HepG2 (cell line): ENCODE measurements around the gene SLC27A3. TPM values are rescaled to one million over a fixed set of nuclear protein-coding genes. Genes with fewer than 3 reads are reported as not detected.

Source experiments
- ATAC-seq: fragments of 200-7000 bp; cut with Tn5 transposase; 3 replicates; pipeline ENCODE4 v1.9.1; 2020; ENCODE audit warnings: mild to moderate bottlenecking, moderate library complexity
- BruUV-seq: library from RNA; stranded (reverse); fragments of 400-500 nt; replicated peaks from 2 replicates; lab custom pipeline; 2021; lab: Mats Ljungman, UMichigan
- CTCF ChIA-PET: fragments of 300-600 bp; formaldehyde crosslinking; extraction: SDS; loops from one replicate; lab custom pipeline; 2021; ENCODE audit warnings: low total read pairs, inconsistent platforms, low intra/inter-chr PET ratio; lab: Yijun Ruan, JAX
- POLR2A ChIA-PET: fragments of 350-600 bp; sonication (Branson Sonifier 250); formaldehyde crosslinking; loops from one replicate; lab custom pipeline; 2020; ENCODE audit warnings: antibody characterized with exemption, inconsistent platforms; lab: Yijun Ruan, JAX
- DNase-seq: peaks from one replicate; pipeline ENCODE4 v3.0.0-alpha.2; 2015; ENCODE audit warnings: low spot score
- FAIRE-seq: peaks from 3 replicates; lab custom pipeline; 2011; peaks lifted over from hg19 to GRCh38; lab: Jason Lieb, UNC
- H2AFZ ChIP-seq: one replicate; pipeline ENCODE4 v1.6.1; 2011; ENCODE audit warnings: low read length, inconsistent platforms
- H3K27ac ChIP-seq: fragments of 300-600 bp; 3 replicates; pipeline ENCODE4 v1.8.0; 2011; ENCODE audit warnings: mixed run types, mild to moderate bottlenecking, mixed read lengths, low read length, inconsistent platforms; ENCODE audit not compliant: insufficient read depth; ENCODE audit errors: extremely low read length
- H3K27me3 ChIP-seq, 2 experiments: fragments of 200-600 bp in 1 of 2; 2 replicates in 1 of 2; 3 replicates in 1 of 2; pipeline versions ENCODE4 v1.6.0 to v1.8.0; 2011; ENCODE audit warnings: low read length in 2 of 2, mild to moderate bottlenecking in 2 of 2, moderate library complexity in 2 of 2, inconsistent platforms in 1 of 2; ENCODE audit not compliant: insufficient read depth in 2 of 2, control insufficient read depth in 1 of 2
- H3K36me3 ChIP-seq, 2 experiments: fragments of 200-600 bp in 1 of 2; replicated peaks in 1 of 2; 2 replicates in 1 of 2; 3 replicates in 1 of 2; pipeline versions ENCODE4 v1.5.1 to v1.8.0; 2011; ENCODE audit warnings: low read length in 2 of 2, inconsistent platforms in 1 of 2; ENCODE audit not compliant: insufficient read depth in 2 of 2, control insufficient read depth in 1 of 2
- H3K4me1 ChIP-seq: 2 replicates; pipeline ENCODE4 v1.5.1; 2012; ENCODE audit warnings: low read length, inconsistent platforms; ENCODE audit not compliant: insufficient read depth
- H3K4me2 ChIP-seq: 2 replicates; pipeline ENCODE4 v1.6.0; 2011; ENCODE audit warnings: low read depth, low read length, inconsistent platforms
- H3K4me3 ChIP-seq, 3 experiments: fragments of 200-600 bp in 1 of 3; sonication (generic), shearing (Covaris generic) in 1 of 3; replicated peaks in 1 of 3; 2 replicates each; pipeline ENCODE4 v1.5.1; 2011 to 2016; ENCODE audit warnings: low read length in 3 of 3, inconsistent platforms in 2 of 3, low read depth in 2 of 3, mild to moderate bottlenecking in 2 of 3, control low read depth in 1 of 3, mixed read lengths in 1 of 3; ENCODE audit not compliant: insufficient read depth in 1 of 3
- H3K79me2 ChIP-seq: one replicate; pipeline ENCODE4 v1.6.1; 2011; ENCODE audit warnings: low read length, inconsistent platforms; ENCODE audit not compliant: insufficient read depth
- H3K9ac ChIP-seq: 2 replicates; pipeline ENCODE4 v1.6.0; 2011; ENCODE audit warnings: mild to moderate bottlenecking, low read depth, low read length, inconsistent platforms; ENCODE audit not compliant: insufficient read depth
- H3K9me3 ChIP-seq: 2 replicates; pipeline ENCODE4 v1.5.1; 2012; ENCODE audit warnings: mild to moderate bottlenecking, low read length
- H4K20me1 ChIP-seq: 2 replicates; pipeline ENCODE4 v1.6.0; 2011; ENCODE audit warnings: inconsistent platforms, mild to moderate bottlenecking, low read length, moderate library complexity; ENCODE audit not compliant: insufficient read depth
- EHMT2 ChIP-seq: fragments of 200-600 bp; sonication (generic); IDR thresholded peaks from 2 replicates; pipeline ENCODE4 v1.7.0; 2017; ENCODE audit warnings: antibody characterized with exemption, low read depth, low read length, borderline replicate concordance
- GZF1 ChIP-seq: sonication (generic); formaldehyde crosslinking; IDR thresholded peaks from 2 replicates; pipeline ENCODE4 v1.5.1; 2020; ENCODE audit warnings: mild to moderate bottlenecking, missing genetic modification reagents
- HNRNPH1 ChIP-seq: fragments of 200-400 bp; formaldehyde crosslinking; optimal IDR thresholded peaks from 2 replicates; pipeline ENCODE3; 2017; ENCODE audit warnings: mild to moderate bottlenecking, low read depth, low read length
- MAFK ChIP-seq, 2 experiments: IDR thresholded peaks in 1 of 2; conservative IDR thresholded peaks in 1 of 2; 2 replicates each; pipeline ENCODE4 v1.6.1; 2011; ENCODE audit warnings: improper control_type of control experiment in 2 of 2, low read length in 2 of 2
- NAIF1 ChIP-seq: sonication (generic); formaldehyde crosslinking; IDR thresholded peaks from 2 replicates; pipeline ENCODE4 v1.5.0; 2020; ENCODE audit warnings: mild to moderate bottlenecking, missing genetic modification reagents, borderline replicate concordance
- PATZ1 ChIP-seq: sonication (generic); formaldehyde crosslinking; IDR thresholded peaks from 2 replicates; pipeline ENCODE4 v1.4.0; 2020; ENCODE audit warnings: missing genetic modification reagents
- RAD21 ChIP-seq: fragments of 450-650 bp; formaldehyde crosslinking; IDR thresholded peaks from 2 replicates; pipeline ENCODE4 v1.5.0; 2020; ENCODE audit warnings: mild to moderate bottlenecking
- RBFOX2 ChIP-seq: fragments of 200-400 bp; formaldehyde crosslinking; IDR thresholded peaks from 2 replicates; pipeline ENCODE4 v1.6.1; 2017; ENCODE audit warnings: low read depth, mild to moderate bottlenecking, low read length
- SALL1 ChIP-seq: sonication (generic); formaldehyde crosslinking; IDR thresholded peaks from 2 replicates; pipeline ENCODE4 v1.8.0; 2022; ENCODE audit warnings: mild to moderate bottlenecking, missing genetic modification reagents
- SP2 ChIP-seq: sonication (generic); formaldehyde crosslinking; IDR thresholded peaks from 2 replicates; pipeline ENCODE4 v1.5.1; 2020; ENCODE audit warnings: mild to moderate bottlenecking, missing genetic modification reagents
- ZNF563 ChIP-seq: sonication (generic); formaldehyde crosslinking; IDR thresholded peaks from 2 replicates; pipeline ENCODE4 v1.8.0; 2022; ENCODE audit warnings: mild to moderate bottlenecking, moderate library complexity, missing genetic modification reagents
- ZNF687 ChIP-seq: sonication (generic); formaldehyde crosslinking; IDR thresholded peaks from 2 replicates; pipeline ENCODE4 v1.5.1; 2020; ENCODE audit warnings: mild to moderate bottlenecking, missing genetic modification reagents, moderate library complexity
- WGBS: methylation state at CpG from one replicate; pipeline ENCODE4 v1.1.6; 2017; ENCODE audit warnings: low lambda C conversion rate; 5-methylcytosine and 5-hydroxymethylcytosine counted together
- in situ Hi-C: cut with HindIII; loops from 2 replicates; pipeline ENCODE4 v1.10.0; 2017; ENCODE audit warnings: low pct_unique_long_range_greater_than_20kb; ENCODE audit not compliant: extremely low pct_ligation_motif_present
- intact Hi-C: fragments of 100-400 bp; cut with micrococcal nuclease; formaldehyde crosslinking; loops from one replicate; pipeline ENCODE4 v1.10.0; 2022; ENCODE audit not compliant: unreplicated experiment
- polyA plus RNA-seq, 8 experiments: library from polyadenylated mRNA; depleted of rRNA in 3 of 8; stranded (reverse) in 7 of 8; unstranded in 1 of 8; fragments of >200 nt; fragmentation: Illumina TruSeq in 4 of 8; extraction: Trizol in 4 of 8; gene quantifications; 2 replicates each; pipeline versions ENCODE4 v1.2.1 to v1.2.3, GENCODE V29; 2011 to 2016; ENCODE audit warnings: low read depth in 4 of 8, missing spikeins in 1 of 8, mixed read lengths in 1 of 8; ENCODE audit not compliant: insufficient read depth in 1 of 8
- total RNA-seq, 5 experiments: library from RNA; depleted of rRNA; stranded (reverse); fragments of >200 nt; fragmentation: Illumina TruSeq; extraction: Trizol; gene quantifications; 2 replicates each; pipeline ENCODE4 v1.2.3, GENCODE V29; 2016; ENCODE audit warnings: low read depth in 1 of 5

Gene SLC27A3
- total and polyA plus RNA-seq, 2 of the 13 experiments (the other 11 are each of a cell fraction or from before 2014, with no cell fraction given) = 4.3 to 10.3 TPM

DNA sequence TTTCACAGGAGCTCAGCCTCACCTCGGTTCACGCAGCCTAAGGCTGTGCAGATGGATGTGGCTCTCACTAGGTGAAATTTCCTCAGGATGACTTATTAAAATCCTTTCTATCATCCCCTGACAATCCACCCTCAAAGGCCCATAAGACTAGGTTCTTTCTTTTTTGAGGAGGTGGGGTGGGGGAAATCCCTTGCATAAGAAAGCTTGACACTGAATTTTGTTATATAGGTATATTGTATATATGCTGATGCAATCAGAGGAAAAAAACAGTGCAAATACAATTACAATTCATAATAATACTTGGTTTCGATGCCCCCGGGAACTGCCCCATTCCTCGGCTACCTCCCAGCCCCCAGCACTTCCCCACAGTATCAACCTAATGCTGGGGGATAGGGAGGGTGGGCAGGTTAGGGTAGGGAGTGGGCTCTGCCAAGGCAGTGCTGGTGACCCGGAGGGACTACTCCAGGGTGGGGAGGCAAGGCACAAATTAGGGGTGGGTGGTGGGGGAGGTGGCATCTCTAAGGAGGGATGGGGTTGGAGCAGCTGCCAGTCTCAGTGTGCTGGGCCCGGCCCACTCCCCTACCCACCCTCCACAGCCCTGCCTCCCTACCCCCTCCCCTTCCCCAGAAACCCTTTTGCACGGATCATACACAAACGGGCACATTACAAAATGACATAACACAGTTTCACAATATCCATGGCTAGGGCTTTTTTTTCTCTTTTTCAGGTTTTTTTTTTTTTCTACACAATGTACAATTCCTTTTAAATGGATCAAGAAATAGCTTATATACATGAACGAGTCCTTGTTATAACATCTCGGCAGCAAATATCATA lies 30.9 kb downstream of the SLC27A3 start (continued):
- TF ChIP-seq ZNF687 (CRISPR knock-in tag) = no peak

GRCh38 chr1:153816283-153816889 lies 41.2 kb downstream of the SLC27A3 start:
- Histone ChIP-seq H3K9me3 (no peaks in the 10 kb centered on the region), H3K27ac (no peak overlapping the region), H3K4me1 (no peaks in the 10 kb centered on the region), H3K4me3 (no peak overlapping the region), H2AFZ (no peak overlapping the region), H3K27me3 (no peaks in the 10 kb centered on the region), H4K20me1 (no peaks in the 10 kb centered on the region), H3K36me3 (peaks cover 16 to 59% of the 10 kb centered on the region in 2 experiments), H3K9ac (no peak overlapping the region), H3K79me2 (no peaks in the 10 kb centered on the region), H3K4me2 (no peak overlapping the region)
- in situ Hi-C loops = no loop called here
- DNase-seq (no peak), FAIRE-seq (no peak), ATAC-seq (no peak)
- TF ChIP-seq ZNF563 (no peak), EHMT2 (no peak), NAIF1 (CRISPR knock-in tag) (no peak), SP2 (CRISPR knock-in tag) (no peak), RBFOX2 (no peak), MAFK (conservative IDR thresholded peaks at IDR 0.05 in 1 of 2, IDR thresholded peaks at IDR 0.05 in 1 of 2; ENCODE audit: low read length in 2 of 2) (no peak), GZF1 (CRISPR knock-in tag) (no peak), RAD21 (CRISPR knock-in tag) (no peak), HNRNPH1 (no peak), SALL1 (CRISPR knock-in tag) (no peak), PATZ1 (CRISPR knock-in tag) (no peak)
- intact Hi-C loops = no loop called here
- POLR2A ChIA-PET = interaction anchor here (0.5 to 0.7 kb wide), 2 partner anchors 33 to 172 kb away, joined by 3 to 4 read pairs; no protein-coding TSS in a partner anchor
- CTCF ChIA-PET = no interaction called here
- no TSS peak for BruUV-seq
- 96% methylated on average over 13 of the region's 13 CpGs for WGBS
